ENCODE measurements around the gene CD3E.

CD3E gene

GRCh38 chr11:118304568-118305248, at the start of gene CD3E:
TSS of gene CD3E (plus strand) at chr11:118304730. CDS start at chr11:118304953, 223 bp downstream.
- no peak for DNase-seq

DNA sequence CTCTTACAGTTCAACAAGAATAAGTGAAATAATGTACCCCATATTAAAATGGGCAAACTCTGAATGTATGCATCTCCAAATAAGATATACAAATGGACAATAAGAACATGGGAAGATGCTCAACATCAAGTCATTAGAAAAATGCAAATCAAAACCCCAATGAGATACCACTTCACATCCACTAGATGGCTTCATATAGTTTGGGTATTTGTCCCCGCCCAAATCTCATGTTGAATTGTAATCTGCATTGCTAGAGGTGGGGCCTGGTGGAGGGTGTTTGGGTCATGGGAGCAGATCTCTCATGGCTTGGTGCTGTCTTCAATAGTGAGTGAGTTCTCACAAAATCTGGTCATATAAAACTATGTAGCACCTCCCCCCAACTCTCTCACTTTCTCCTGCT, 46.1 kb upstream of the CD3E start:
- no peak for DNase-seq

GRCh38 chr11:118259138-118259537, 45.4 kb upstream of the CD3E start:
- DNase-seq: no peak

- no peak for DNase-seq
Observed at GRCh38 chr11:118260353-118260752, 44.2 kb upstream of the CD3E start.

GRCh38 chr11:118263112-118263511, 41.4 kb upstream of the CD3E start:
- DNase-seq: no peak

GRCh38 chr11:118263695-118264568, 40.6 kb upstream of the CD3E start, which contains the start of gene MPZL2:
TSS of gene MPZL2 (minus strand) at chr11:118264297. CDS start at chr11:118264153, 144 bp downstream.
- DNase-seq: no peak

DNA sequence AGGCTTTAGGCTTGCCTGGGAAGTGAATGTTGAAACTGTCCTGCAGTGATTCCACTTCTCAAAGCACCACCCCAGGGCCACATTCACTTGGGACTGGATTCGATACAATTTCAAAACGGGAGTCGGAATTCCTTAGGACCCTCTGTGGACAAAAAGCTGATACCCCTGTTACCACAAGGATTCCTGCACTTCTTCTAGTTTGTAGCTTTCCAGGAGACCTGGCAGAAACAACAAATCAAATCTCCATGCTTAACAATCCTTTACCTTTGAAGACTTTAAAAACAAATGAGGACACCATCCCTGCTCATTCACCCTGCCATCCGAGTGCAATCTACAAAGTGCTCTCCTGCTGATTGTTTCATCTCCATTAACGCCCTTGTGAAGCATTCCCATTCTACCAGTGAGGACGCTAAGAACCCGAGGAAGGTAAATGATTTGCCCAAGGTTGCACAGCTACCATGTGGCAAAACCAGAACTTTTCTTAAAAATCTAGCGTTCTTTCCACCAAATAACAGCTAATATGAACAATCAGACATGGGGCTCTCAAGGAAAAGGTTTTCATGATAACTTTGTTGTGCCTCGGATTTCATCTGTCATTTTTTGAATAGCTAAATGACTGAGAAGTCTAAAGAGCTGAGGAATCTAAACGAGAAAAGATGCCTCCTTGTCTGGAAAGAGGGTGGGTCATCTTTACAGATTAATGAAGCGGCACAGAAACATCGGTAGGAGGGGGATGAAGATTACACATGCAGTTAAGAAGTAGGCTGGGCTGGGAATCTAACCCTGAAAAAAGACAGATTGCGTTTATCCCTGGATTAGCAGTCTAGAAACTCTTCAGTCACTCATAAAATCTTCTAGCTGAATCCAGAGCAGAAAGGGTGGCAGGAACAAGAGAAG, 39.7 kb upstream of the CD3E start:
- DNase-seq: no peak

GRCh38 chr11:118265954-118266353, 38.6 kb upstream of the CD3E start:
- DNase-seq: no peak

GRCh38 chr11:118267486-118267885, 37.0 kb upstream of the CD3E start:
- no peak for DNase-seq

DNA sequence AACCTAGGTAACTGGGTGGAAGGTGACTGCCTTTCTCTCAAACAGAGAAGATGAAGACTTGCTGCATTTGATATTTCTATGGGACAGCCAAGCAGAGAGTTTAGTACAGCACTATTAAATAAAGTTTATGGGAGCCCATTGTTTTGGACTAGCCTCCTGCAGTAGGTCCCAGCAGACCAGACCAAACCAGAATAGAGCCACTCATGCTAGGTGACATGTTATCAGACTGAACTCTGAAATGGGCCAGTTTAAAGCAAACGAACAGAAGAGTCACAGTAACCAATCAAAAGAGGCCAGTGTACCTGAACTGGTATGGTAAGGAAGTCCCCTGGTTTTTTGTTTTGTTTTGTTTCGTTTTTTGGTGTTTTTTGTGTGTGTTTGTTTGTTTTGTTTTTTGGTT, 32.5 kb upstream of the CD3E start:
- no peak for DNase-seq

DNA sequence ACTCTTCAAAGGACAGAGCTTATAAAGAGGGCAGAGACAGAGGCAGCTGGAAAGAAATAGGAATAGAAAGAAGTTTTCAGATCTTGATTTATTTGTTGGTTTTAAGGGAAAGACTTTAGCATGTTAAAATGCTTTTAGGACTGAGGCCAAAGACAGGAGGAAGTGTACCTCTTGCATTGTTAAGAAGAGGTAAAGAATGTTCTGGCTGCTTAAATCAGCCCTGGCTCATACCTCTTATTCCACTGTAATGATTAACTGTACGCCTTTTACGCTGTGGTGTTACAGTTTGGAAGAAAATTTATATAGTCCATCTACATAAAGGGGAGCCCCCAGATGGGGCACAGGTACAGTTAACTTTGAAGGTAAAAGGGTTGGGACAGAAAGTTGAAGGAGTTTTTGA, 30.3 kb upstream of the CD3E start:
- DNase-seq: no peak

DNA sequence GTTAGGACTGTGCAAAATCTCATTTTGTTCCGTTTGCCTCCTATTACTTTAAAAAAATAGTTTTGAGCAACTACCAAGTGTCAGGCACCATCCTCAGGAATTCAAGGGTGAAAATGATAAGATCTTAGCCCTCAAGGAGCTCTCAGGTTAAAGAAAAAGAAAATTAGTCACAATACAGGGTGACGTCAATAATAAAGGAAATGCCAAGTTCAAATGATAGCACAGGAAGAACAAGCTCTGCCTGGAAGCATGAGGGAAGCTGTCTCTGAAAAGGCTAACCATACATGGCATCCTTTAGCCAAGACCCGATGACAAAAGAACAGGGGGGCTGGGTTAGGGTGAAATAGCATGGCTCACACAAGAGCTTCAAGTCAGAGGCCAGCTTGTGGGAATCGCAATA, 29.4 kb upstream of the CD3E start:
- no peak for DNase-seq

DNA sequence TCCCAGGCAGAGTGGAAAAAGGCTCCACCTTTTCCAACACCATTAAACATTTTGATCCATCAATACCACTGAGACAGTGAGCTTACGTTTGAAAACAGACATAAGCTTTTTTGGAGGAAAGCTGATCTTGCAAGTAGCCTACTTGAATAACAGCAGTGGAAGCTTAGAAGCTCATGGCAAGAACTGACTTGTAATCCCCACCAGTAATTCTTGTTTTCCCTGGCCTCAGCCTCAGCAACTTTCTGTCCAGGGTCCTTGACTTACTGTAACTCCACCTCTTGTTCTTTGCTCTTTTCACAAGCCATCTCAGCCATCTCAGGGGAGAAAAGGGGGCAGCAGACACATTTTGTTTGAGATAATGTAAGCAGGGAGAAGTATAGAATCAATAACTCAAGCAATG, 28.1 kb upstream of the CD3E start:
- DNase-seq: no peak

- no peak for DNase-seq
Observed at GRCh38 chr11:118277312-118277711, 27.2 kb upstream of the CD3E start.

- no peak for DNase-seq
Observed at GRCh38 chr11:118281284-118281683, 23.2 kb upstream of the CD3E start.

DNA sequence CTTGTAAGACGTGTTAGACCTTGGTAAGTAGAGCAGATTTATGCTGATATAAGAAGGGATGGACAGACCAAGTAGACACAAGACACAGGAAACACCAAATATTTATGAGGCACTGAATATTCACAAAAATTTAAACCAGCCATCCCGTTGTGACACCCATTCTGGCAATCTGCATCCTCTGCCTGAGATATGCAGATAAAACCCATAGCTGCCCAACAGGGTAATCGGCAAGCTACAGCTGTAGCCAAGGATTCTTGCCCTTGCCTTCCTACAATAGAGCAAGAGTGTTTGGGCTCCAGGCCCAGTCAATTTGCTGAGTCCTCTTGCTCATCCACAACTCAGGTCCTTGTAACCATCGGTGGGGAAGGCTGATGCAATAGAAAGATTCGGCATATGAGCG, 21.9 kb upstream of the CD3E start:
- no peak for DNase-seq

- DNase-seq: no peak
Observed at GRCh38 chr11:118283037-118283636, 21.4 kb upstream of the CD3E start.

GRCh38 chr11:118283756-118284350, 20.7 kb upstream of the CD3E start:
- DNase-seq: no peak

DNA sequence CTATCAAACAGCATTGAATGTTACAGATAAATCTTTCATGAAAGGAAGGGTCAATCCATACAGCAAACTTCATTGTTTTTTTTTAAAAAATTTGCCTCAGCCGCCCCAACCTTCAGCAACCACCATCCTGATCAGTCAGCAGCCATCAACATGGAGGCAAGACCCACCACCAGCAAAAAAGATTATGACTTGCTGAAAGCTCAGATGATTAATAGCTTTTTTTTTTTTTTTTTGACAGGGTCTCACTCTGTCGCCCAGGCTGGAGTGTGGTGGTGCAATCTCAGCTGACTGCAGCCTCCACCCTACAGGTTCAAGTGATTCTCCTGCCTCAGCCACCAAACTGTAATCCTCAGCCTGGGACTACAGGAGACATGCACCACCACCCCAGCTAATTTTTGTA, 18.0 kb upstream of the CD3E start:
- no peak for DNase-seq

GRCh38 chr11:118287006-118287405, 17.5 kb upstream of the CD3E start:
- DNase-seq: no peak

- no peak for DNase-seq
Observed at GRCh38 chr11:118289401-118289800, 15.1 kb upstream of the CD3E start.

DNA sequence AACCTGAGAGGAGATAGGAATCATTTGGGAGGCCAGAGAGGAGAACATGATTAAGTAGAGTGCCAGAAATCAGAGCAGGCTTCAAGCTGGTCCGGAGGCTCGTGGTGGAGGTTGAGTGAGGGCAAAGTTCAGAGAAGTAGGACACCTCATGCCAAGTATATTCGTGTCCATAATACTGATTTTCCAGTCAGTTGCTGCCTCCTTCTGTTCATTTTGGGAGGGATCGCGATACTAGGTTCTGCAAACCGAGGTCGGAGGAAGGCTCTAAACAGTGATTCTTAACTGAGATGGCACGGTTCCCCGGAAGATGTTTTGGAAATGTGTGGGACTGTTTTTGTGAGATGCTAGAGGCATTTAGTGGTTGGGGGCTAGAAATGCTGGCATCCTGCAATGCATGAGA, 13.6 kb upstream of the CD3E start:
- DNase-seq: no peak
